ENCODE measurements around the gene HIPK2. TPM values are rescaled to one million over a fixed set of nuclear protein-coding genes. Genes with fewer than 3 reads are reported as not detected.

Gene HIPK2
- polyA plus RNA-seq, 2 of the 4 experiments (the other 2 are of a cell fraction): 11.3 to 12.1 TPM

GRCh38 chr7:139619367-139619657, 158.5 kb downstream of the HIPK2 start (continued):
- TF ChIP-seq CTCF (IDR thresholded peaks at IDR 0.05): no peak

GRCh38 chr7:139618482-139619366, 159.1 kb downstream of the HIPK2 start:
- ChIA-PET CTCF (interaction anchor here (0.5 to 7.8 kb wide), 41 partner anchors 9 to 719 kb away, joined by 3 to 167 read pairs (median 4); partner anchors contain the start of gene PARP12), POLR2A (interaction anchor here (1.1 kb wide), 1 partner anchor 558 kb away, joined by 3 read pairs; the partner anchor contains the start of gene KDM7A)
- peak; percentile 72 to 83 for ATAC-seq
- H3K4me2 ChIP-seq: no peak overlapping the region
- H3K4me1 ChIP-seq: peaks cover 7% of the 10 kb centered on the region; the same call in 1 of the 3 replicates
- WGBS (ENCODE audit: missing lambda C conversion rate): 68% methylated on average over 10 of the region's 10 CpGs
- peak; percentile 57 to 63 for DNase-seq (ENCODE audit: low read depth in 1 of 2, low spot score in 1 of 2)
- no peak overlapping the region for H3K27ac ChIP-seq
- no peak for FAIRE-seq
- no peaks in the 10 kb centered on the region for H3K9me3 ChIP-seq
- no peak overlapping the region for H3K4me3 ChIP-seq
- TF ChIP-seq JUN (IDR thresholded peaks at IDR 0.05) (no peak), EHF (CRISPR knock-in tag; IDR thresholded peaks at IDR 0.05) (no peak), EP300 (IDR thresholded peaks at IDR 0.05) (no peak), HEYL (CRISPR knock-in tag; IDR thresholded peaks at IDR 0.05) (no peak), SMC3 (IDR thresholded peaks at IDR 0.05) (peak; percentile 74), CEBPB (IDR thresholded peaks at IDR 0.05) (no peak), RAD21 (conservative IDR thresholded peaks at IDR 0.05 in 1 of 2, IDR thresholded peaks at IDR 0.05 in 1 of 2) (peak; percentile 74 to 83), RFX5 (IDR thresholded peaks at IDR 0.05) (no peak), CBX2 (IDR thresholded peaks at IDR 0.05; ENCODE audit: borderline replicate concordance, low read depth) (no peak), USF2 (IDR thresholded peaks at IDR 0.05) (no peak), CTCF (IDR thresholded peaks at IDR 0.05) (peak; percentile 69), ESRRA (IDR thresholded peaks at IDR 0.05; ENCODE audit: borderline replicate concordance, low read length) (no peak), HDAC2 (IDR thresholded peaks at IDR 0.05) (no peak), BCL3 (IDR thresholded peaks at IDR 0.05) (no peak), ZC3H11A (IDR thresholded peaks at IDR 0.05) (no peak), MAX (IDR thresholded peaks at IDR 0.05) (no peak), REST (IDR thresholded peaks at IDR 0.05) (no peak), E2F6 (IDR thresholded peaks at IDR 0.05; ENCODE audit: borderline replicate concordance, low read depth) (no peak), POLR2AphosphoS2 (conservative IDR thresholded peaks at IDR 0.05; ENCODE audit: low read length) (no peak), HOXB5 (CRISPR knock-in tag; IDR thresholded peaks at IDR 0.05) (no peak), PBX3 (IDR thresholded peaks at IDR 0.05) (no peak)

Data from A549 (cell line).